ENCODE data around the gene SDK1. TPM values are rescaled to one million over a fixed set of nuclear protein-coding genes. Genes with fewer than 3 reads are reported as not detected.

The SDK1 gene
- total and polyA plus RNA-seq, 4 donors, result 0.12 to 0.47 (median 0.36) TPM

GRCh38 chr7:4001742-4002141 lies 700.7 kb downstream of the SDK1 start:
- no peaks in the 10 kb centered on the region for H3K36me3 ChIP-seq (ENCODE audit: control insufficient read depth in 4 of 4, insufficient read depth in 3 of 4, low read depth in 1 of 4, low read length in 3 of 4)
- H3K4me3 ChIP-seq (ENCODE audit: low read depth in 1 of 3, low read length in 3 of 3), result no peak overlapping the region
- DNase-seq (ENCODE audit: low spot score), result no peak
- no peak for TF ChIP-seq MAX (IDR thresholded peaks at IDR 0.05)
- TF ChIP-seq HNF4G (IDR thresholded peaks at IDR 0.05), result no peak
- TF ChIP-seq REST (IDR thresholded peaks at IDR 0.05), result no peak
- no peak for TF ChIP-seq RXRA (IDR thresholded peaks at IDR 0.05)
- H3K27me3 ChIP-seq (ENCODE audit: control insufficient read depth in 4 of 4, insufficient read depth in 4 of 4, low read length in 3 of 4), result no peaks in the 10 kb centered on the region
- no peak overlapping the region for H3K27ac ChIP-seq (ENCODE audit: low read depth in 1 of 2, low read length in 2 of 2)
- no peaks in the 10 kb centered on the region for H3K9me3 ChIP-seq (ENCODE audit: control insufficient read depth in 4 of 4, low read length in 3 of 4)
- no peak overlapping the region for H3K9ac ChIP-seq (ENCODE audit: low read depth in 1 of 2, low read length in 2 of 2)
- WGBS, result 89% methylated on average over 4 of the region's 4 CpGs
- peaks cover 0 to 7% (median 5%) of the 10 kb centered on the region in 4 donors for H3K4me1 ChIP-seq (ENCODE audit: control insufficient read depth in 4 of 4, insufficient read depth in 4 of 4, low read length in 3 of 4)

- Histone ChIP-seq H3K27me3 (ENCODE audit: control insufficient read depth in 4 of 4, insufficient read depth in 4 of 4, low read length in 3 of 4) (no peaks in the 10 kb centered on the region), H3K27ac (ENCODE audit: low read depth in 1 of 2, low read length in 2 of 2) (no peak overlapping the region), H3K9ac (ENCODE audit: low read depth in 1 of 2, low read length in 2 of 2) (no peak overlapping the region), H3K4me1 (ENCODE audit: control insufficient read depth in 4 of 4, insufficient read depth in 4 of 4, low read length in 3 of 4) (peaks cover 0 to 10% (median 7%) of the 10 kb centered on the region in 4 donors), H3K36me3 (ENCODE audit: control insufficient read depth in 4 of 4, insufficient read depth in 3 of 4, low read depth in 1 of 4, low read length in 3 of 4) (no peaks in the 10 kb centered on the region), H3K9me3 (ENCODE audit: control insufficient read depth in 4 of 4, low read length in 3 of 4) (no peaks in the 10 kb centered on the region), H3K4me3 (ENCODE audit: low read depth in 1 of 3, low read length in 3 of 3) (no peak overlapping the region)
- DNase-seq (ENCODE audit: low spot score), result no peak
- 93% methylated on average over 9 of the region's 9 CpGs for WGBS
- no peak for TF ChIP-seq YY1 (IDR thresholded peaks at IDR 0.05)
Measured at GRCh38 chr7:4003503-4003902, 702.5 kb downstream of the SDK1 start.

- peak; percentile 55 for DNase-seq (ENCODE audit: low spot score)
- Histone ChIP-seq H3K27me3 (ENCODE audit: control insufficient read depth in 4 of 4, insufficient read depth in 4 of 4, low read length in 3 of 4) (no peaks in the 10 kb centered on the region), H3K9ac (ENCODE audit: low read depth in 1 of 2, low read length in 2 of 2) (no peak overlapping the region), H3K4me1 (ENCODE audit: control insufficient read depth in 4 of 4, insufficient read depth in 4 of 4, low read length in 3 of 4) (peaks cover 0 to 10% (median 7%) of the 10 kb centered on the region in 4 donors), H3K9me3 (ENCODE audit: control insufficient read depth in 4 of 4, low read length in 3 of 4) (no peaks in the 10 kb centered on the region), H3K27ac (ENCODE audit: low read depth in 1 of 2, low read length in 2 of 2) (no peak overlapping the region), H3K36me3 (ENCODE audit: control insufficient read depth in 4 of 4, insufficient read depth in 3 of 4, low read depth in 1 of 4, low read length in 3 of 4) (no peaks in the 10 kb centered on the region), H3K4me3 (ENCODE audit: low read depth in 1 of 3, low read length in 3 of 3) (no peak overlapping the region)
- 29% methylated on average over 11 of the region's 11 CpGs for WGBS
- TF ChIP-seq CTCF (IDR thresholded peaks at IDR 0.05; ENCODE audit: low read depth, low read length, missing input control), result no peak
- peak; percentile 84 for TF ChIP-seq FOXA1 (IDR thresholded peaks at IDR 0.05)
- peak; percentile 87 for TF ChIP-seq HNF4G (IDR thresholded peaks at IDR 0.05)
- TF ChIP-seq RAD21 (IDR thresholded peaks at IDR 0.05), result peak in 1 of 2 donors; percentile 31
- peak; percentile 18 for TF ChIP-seq YY1 (IDR thresholded peaks at IDR 0.05)
- no peak for TF ChIP-seq EGR1 (IDR thresholded peaks at IDR 0.05; ENCODE audit: low read depth in 2 of 2)
- no peak for TF ChIP-seq TAF1 (conservative IDR thresholded peaks at IDR 0.05)
- no peak for TF ChIP-seq ATF3 (IDR thresholded peaks at IDR 0.05)
- no peak for TF ChIP-seq GABPA (IDR thresholded peaks at IDR 0.05 in 1 of 2, conservative IDR thresholded peaks at IDR 0.05 in 1 of 2)
- TF ChIP-seq SP1 (IDR thresholded peaks at IDR 0.05), result peak; percentile 75
- TF ChIP-seq RXRA (IDR thresholded peaks at IDR 0.05), result peak; percentile 70 to 72
- no peak for TF ChIP-seq ZBTB33 (IDR thresholded peaks at IDR 0.05)
- no peak for TF ChIP-seq REST (IDR thresholded peaks at IDR 0.05)
- TF ChIP-seq NR2F2 (IDR thresholded peaks at IDR 0.05), result no peak
- peak; percentile 17 for TF ChIP-seq MAX (IDR thresholded peaks at IDR 0.05)
- peak; percentile 97 to 98 for TF ChIP-seq HNF4A (conservative IDR thresholded peaks at IDR 0.05)
Measured at GRCh38 chr7:4006687-4007086, 705.6 kb downstream of the SDK1 start.

Data from liver (tissue), 9 donors.